ENCODE data around the gene CNTNAP2.

CNTNAP2 gene

GRCh38 chr7:147519062-147519461, 1402.5 kb downstream of the CNTNAP2 start:
- DNase-seq = no peak

GRCh38 chr7:147523056-147523455, 1406.5 kb downstream of the CNTNAP2 start:
- no peak for DNase-seq

GRCh38 chr7:147524726-147525250, 1408.2 kb downstream of the CNTNAP2 start:
- no peak for DNase-seq

GRCh38 chr7:147525325-147525724, 1408.7 kb downstream of the CNTNAP2 start:
- DNase-seq = no peak

- no peak for DNase-seq
Observed at GRCh38 chr7:147535701-147536111, 1419.1 kb downstream of the CNTNAP2 start.

- no peak for DNase-seq
Observed at GRCh38 chr7:147539685-147540084, 1423.1 kb downstream of the CNTNAP2 start.

GRCh38 chr7:147540743-147541142, 1424.1 kb downstream of the CNTNAP2 start:
- DNase-seq = no peak

- no peak for DNase-seq
Observed at GRCh38 chr7:147541261-147541660, 1424.7 kb downstream of the CNTNAP2 start.

GRCh38 chr7:147547252-147547897, 1430.8 kb downstream of the CNTNAP2 start:
- no peak for DNase-seq

GRCh38 chr7:147556317-147556716, 1439.7 kb downstream of the CNTNAP2 start:
- no peak for DNase-seq

- DNase-seq = no peak
Observed at GRCh38 chr7:147563669-147564068, 1447.1 kb downstream of the CNTNAP2 start.

GRCh38 chr7:147564786-147565476, 1448.3 kb downstream of the CNTNAP2 start:
- DNase-seq = no peak

GRCh38 chr7:147567043-147567442, 1450.4 kb downstream of the CNTNAP2 start:
- DNase-seq = no peak

- no peak for DNase-seq
Observed at GRCh38 chr7:147569116-147569913, 1452.7 kb downstream of the CNTNAP2 start.

GRCh38 chr7:147570390-147570789, 1453.8 kb downstream of the CNTNAP2 start:
- DNase-seq = no peak

- DNase-seq = no peak
Observed at GRCh38 chr7:147571436-147572185, 1455.0 kb downstream of the CNTNAP2 start.

- no peak for DNase-seq
Observed at GRCh38 chr7:147578196-147578595, 1461.6 kb downstream of the CNTNAP2 start.

GRCh38 chr7:147579148-147579547, 1462.5 kb downstream of the CNTNAP2 start:
- DNase-seq = no peak

GRCh38 chr7:147584771-147585193, 1468.2 kb downstream of the CNTNAP2 start:
- DNase-seq = no peak

GRCh38 chr7:147586110-147586509, 1469.5 kb downstream of the CNTNAP2 start:
- DNase-seq = no peak

- no peak for DNase-seq
Observed at GRCh38 chr7:147586526-147586925, 1469.9 kb downstream of the CNTNAP2 start.

GRCh38 chr7:147593271-147594057, 1476.9 kb downstream of the CNTNAP2 start:
- DNase-seq = no peak
